Lung (tissue), 12 donors: Measurements from ENCODE around the gene TSC22D1. TPM values are rescaled to one million over a fixed set of nuclear protein-coding genes. Genes with fewer than 3 reads are reported as not detected.
A peak's percentile ranks its signal among the peaks of the same experiment; 100 is the strongest.

Experiments used
- ATAC-seq: fragments of 200-7000 bp; cut with Tn5 transposase; one replicate; pipeline ENCODE4 v1.9.1; 2020; ENCODE audit warnings: moderate number of reproducible peaks; ENCODE audit not compliant: insufficient read depth, low FRiP score
- DNase-seq, 3 donors: peaks; one replicate each; pipeline ENCODE4 v3.0.0-alpha.2; 2013 to 2017
- H3K27ac ChIP-seq, 2 donors: one replicate each; pipeline ENCODE4 v1.5.1; 2013; ENCODE audit warnings: mild to moderate bottlenecking in 2 of 2, moderate library complexity in 2 of 2, control low read depth in 1 of 2, inconsistent platforms in 1 of 2, low read depth in 1 of 2, low read length in 1 of 2
- H3K27me3 ChIP-seq, 3 donors: one replicate each; pipeline ENCODE4 v1.5.1; 2013; ENCODE audit warnings: low read length in 2 of 3; ENCODE audit not compliant: control insufficient read depth in 3 of 3, insufficient read depth in 3 of 3
- H3K36me3 ChIP-seq, 4 donors: one replicate each; pipeline ENCODE4 v1.5.1; 2013; ENCODE audit warnings: low read length in 4 of 4, mild to moderate bottlenecking in 1 of 4, moderate library complexity in 1 of 4; ENCODE audit not compliant: control insufficient read depth in 4 of 4, insufficient read depth in 4 of 4
- H3K4me1 ChIP-seq, 5 donors: one replicate each; pipeline ENCODE4 v1.5.1; 2013; ENCODE audit warnings: low read length in 5 of 5, mild to moderate bottlenecking in 2 of 5, moderate library complexity in 1 of 5; ENCODE audit not compliant: control insufficient read depth in 5 of 5, insufficient read depth in 5 of 5
- H3K4me3 ChIP-seq: one replicate; pipeline ENCODE4 v1.5.1; 2013; ENCODE audit warnings: mild to moderate bottlenecking, control low read depth, moderate library complexity
- H3K9ac ChIP-seq, 2 donors: one replicate each; pipeline ENCODE4 v1.5.1; 2013; ENCODE audit warnings: low read length in 2 of 2, control low read depth in 1 of 2; ENCODE audit not compliant: insufficient read depth in 1 of 2
- H3K9me3 ChIP-seq, 4 donors: one replicate each; pipeline ENCODE4 v1.5.1; 2013; ENCODE audit warnings: low read length in 3 of 4, mild to moderate bottlenecking in 1 of 4, moderate library complexity in 1 of 4; ENCODE audit not compliant: control insufficient read depth in 4 of 4, insufficient read depth in 3 of 4
- WGBS, 2 donors: extraction: QIAGEN DNeasy Blood & Tissue Kit; methylation state at CpG; one replicate each; pipeline ENCODE4 v1.1.7; 2013; 5-methylcytosine and 5-hydroxymethylcytosine counted together
- polyA plus RNA-seq, 2 donors: library from polyadenylated mRNA; stranded (reverse); fragments of 200-250 nt; gene quantifications; one replicate each; pipeline ENCODE4 v1.2.1, GENCODE V29; 2013
- total RNA-seq, 2 donors: library from RNA; depleted of rRNA in 1 of 2; stranded (reverse); fragments of >200 nt in 1 of 2; gene quantifications; one replicate each; pipeline ENCODE4 v1.2.1, GENCODE V29; 2014 to 2021
- TF ChIP-seq, protein P1 (sequence below): IDR thresholded peaks from 2 replicates; pipeline ENCODE4 v1.5.1; 2012; ENCODE audit warnings: mild to moderate bottlenecking; ENCODE audit errors: control extremely low read depth, extremely low read depth
- donor health status: control.
- donor health status: control.
- donor health status: Bipolar disorder and iron deficiency.
- donor health status: healthy.
- donor health status: DM: yes; HTN: yes; CAD: no.

The TSC22D1 gene
- total and polyA plus RNA-seq, 4 donors: 77.0 to 179 (median 123) TPM

DNA sequence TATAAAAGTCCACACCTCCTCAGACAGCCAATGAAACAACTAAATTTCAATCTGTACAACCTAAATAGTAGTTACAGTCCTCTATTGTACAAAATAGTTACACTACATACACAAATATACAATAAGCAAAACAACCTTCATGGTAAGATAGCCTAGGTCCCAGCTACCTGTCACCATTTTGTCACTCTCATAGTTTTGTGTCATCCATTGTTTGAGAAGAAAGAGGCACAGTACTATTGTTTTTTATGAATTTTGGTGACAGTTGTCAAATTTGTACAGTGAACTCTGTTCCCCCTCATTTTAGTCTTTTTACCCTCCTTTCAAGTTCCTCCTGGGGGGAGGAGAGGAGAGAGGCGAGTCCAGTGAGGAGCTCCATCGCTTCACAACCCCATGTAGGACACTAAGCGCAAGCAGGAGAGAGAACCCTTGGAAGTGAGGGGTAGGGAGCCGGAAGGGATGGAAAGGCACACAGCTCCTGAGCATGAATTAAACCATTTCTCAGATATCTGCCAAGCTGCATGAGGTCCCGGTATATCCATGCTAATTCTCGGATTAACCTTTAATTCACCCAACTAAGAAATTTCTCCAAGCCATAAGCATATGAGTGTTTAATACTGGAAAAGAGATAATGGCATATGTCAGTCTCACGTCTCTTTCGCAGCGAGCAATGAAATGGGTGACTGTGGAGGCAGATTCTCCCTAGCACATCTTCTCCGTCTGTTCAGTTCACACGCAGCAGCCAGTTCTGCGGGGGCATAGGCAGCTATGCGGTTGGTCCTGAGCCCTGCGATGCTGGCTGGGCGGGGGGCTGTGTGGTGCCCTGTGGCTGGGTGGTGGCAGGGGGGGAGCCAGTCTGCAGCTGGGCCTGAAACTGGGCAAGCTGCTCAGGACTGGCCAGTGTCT is 142.0 kb downstream of the TSC22D1 start:
- DNase-seq (no peak), ATAC-seq (no peak)
- H3K4me1 ChIP-seq: peaks cover 0 to 33% (median 16%) of the 10 kb centered on the region in 5 donors
- H3K4me3 ChIP-seq: peak overlapping the region; percentile 79
- WGBS, 2 donors: 64 to 74% methylated on average over 15 of the region's 15 CpGs
- TF ChIP-seq, protein P1, sequence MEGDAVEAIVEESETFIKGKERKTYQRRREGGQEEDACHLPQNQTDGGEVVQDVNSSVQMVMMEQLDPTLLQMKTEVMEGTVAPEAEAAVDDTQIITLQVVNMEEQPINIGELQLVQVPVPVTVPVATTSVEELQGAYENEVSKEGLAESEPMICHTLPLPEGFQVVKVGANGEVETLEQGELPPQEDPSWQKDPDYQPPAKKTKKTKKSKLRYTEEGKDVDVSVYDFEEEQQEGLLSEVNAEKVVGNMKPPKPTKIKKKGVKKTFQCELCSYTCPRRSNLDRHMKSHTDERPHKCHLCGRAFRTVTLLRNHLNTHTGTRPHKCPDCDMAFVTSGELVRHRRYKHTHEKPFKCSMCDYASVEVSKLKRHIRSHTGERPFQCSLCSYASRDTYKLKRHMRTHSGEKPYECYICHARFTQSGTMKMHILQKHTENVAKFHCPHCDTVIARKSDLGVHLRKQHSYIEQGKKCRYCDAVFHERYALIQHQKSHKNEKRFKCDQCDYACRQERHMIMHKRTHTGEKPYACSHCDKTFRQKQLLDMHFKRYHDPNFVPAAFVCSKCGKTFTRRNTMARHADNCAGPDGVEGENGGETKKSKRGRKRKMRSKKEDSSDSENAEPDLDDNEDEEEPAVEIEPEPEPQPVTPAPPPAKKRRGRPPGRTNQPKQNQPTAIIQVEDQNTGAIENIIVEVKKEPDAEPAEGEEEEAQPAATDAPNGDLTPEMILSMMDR: no peak
- H3K9ac ChIP-seq: peak overlapping the region; percentile 63 to 93
- peak overlapping the region; percentile 7 to 83 for H3K27ac ChIP-seq
- no peaks in the 10 kb centered on the region for H3K27me3 ChIP-seq
- H3K9me3 ChIP-seq: no peaks in the 10 kb centered on the region
- H3K36me3 ChIP-seq: peaks cover 0 to 23% (median 7%) of the 10 kb centered on the region in 4 donors

- no peaks in the 10 kb centered on the region for H3K9me3 ChIP-seq
- no peaks in the 10 kb centered on the region for H3K27me3 ChIP-seq
- H3K4me1 ChIP-seq: peaks cover 0 to 29% (median 14%) of the 10 kb centered on the region in 5 donors
- H3K27ac ChIP-seq: peak overlapping the region in 1 of 2 donors; percentile 13
- WGBS, 2 donors: 71 to 83% methylated on average over 5 of the region's 5 CpGs
- no peak overlapping the region for H3K4me3 ChIP-seq
- no peak for ATAC-seq
- peaks cover 0 to 23% (median 7%) of the 10 kb centered on the region in 4 donors for H3K36me3 ChIP-seq
- DNase-seq: no peak
- no peak overlapping the region for H3K9ac ChIP-seq
- TF ChIP-seq, protein P1: no peak
Observed at GRCh38 chr13:44432650-44433049, 143.5 kb downstream of the TSC22D1 start.

GRCh38 chr13:44431150-44431549 is 145.0 kb downstream of the TSC22D1 start:
- H3K4me3 ChIP-seq: no peak overlapping the region
- H3K4me1 ChIP-seq: peaks cover 0 to 24% (median 10%) of the 10 kb centered on the region in 5 donors
- no peaks in the 10 kb centered on the region for H3K27me3 ChIP-seq
- 80 to 85% methylated on average over 4 of the region's 4 CpGs for WGBS, 2 donors
- TF ChIP-seq, protein P1: no peak
- ATAC-seq (no peak), DNase-seq (no peak)
- no peaks in the 10 kb centered on the region for H3K9me3 ChIP-seq
- peak overlapping the region in 1 of 2 donors; percentile 4 for H3K9ac ChIP-seq
- peak overlapping the region in 1 of 2 donors; percentile 15 for H3K27ac ChIP-seq
- H3K36me3 ChIP-seq: peaks cover 0 to 20% (median 7%) of the 10 kb centered on the region in 4 donors
